Mucosa of rectum (tissue), 2 donors: ENCODE measurements around the gene CLEC16A.

Experiments used
- H3K27ac ChIP-seq, 2 donors: one replicate each; pipeline ENCODE4 v1.7.0; 2013; ENCODE audit warnings: inconsistent platforms in 2 of 2, low read depth in 2 of 2, low read length in 2 of 2
- H3K27me3 ChIP-seq, 2 donors: one replicate each; pipeline ENCODE4 v1.7.0; 2013; ENCODE audit warnings: low read length in 2 of 2; ENCODE audit not compliant: control insufficient read depth in 2 of 2, insufficient read depth in 2 of 2
- H3K36me3 ChIP-seq, 2 donors: one replicate each; pipeline ENCODE4 v1.7.0; 2013; ENCODE audit warnings: low read length in 2 of 2; ENCODE audit not compliant: control insufficient read depth in 2 of 2, insufficient read depth in 2 of 2
- H3K4me1 ChIP-seq, 2 donors: one replicate each; pipeline ENCODE4 v1.7.0; 2013; ENCODE audit warnings: low read length in 2 of 2, mild to moderate bottlenecking in 1 of 2; ENCODE audit not compliant: control insufficient read depth in 2 of 2, insufficient read depth in 2 of 2
- H3K4me3 ChIP-seq, 2 donors: one replicate each; pipeline ENCODE4 v1.7.0; 2013; ENCODE audit warnings: low read length in 2 of 2
- H3K9ac ChIP-seq, 2 donors: one replicate each; pipeline ENCODE4 v1.7.0; 2013; ENCODE audit warnings: low read length in 2 of 2, low read depth in 1 of 2, mild to moderate bottlenecking in 1 of 2
- H3K9me3 ChIP-seq, 2 donors: one replicate each; pipeline ENCODE4 v1.7.0; 2013; ENCODE audit warnings: low read length in 2 of 2; ENCODE audit not compliant: control insufficient read depth in 2 of 2
- donor health status: healthy.
- donor health status: Normal muscosa, but diverticular disease.

The CLEC16A gene

DNA sequence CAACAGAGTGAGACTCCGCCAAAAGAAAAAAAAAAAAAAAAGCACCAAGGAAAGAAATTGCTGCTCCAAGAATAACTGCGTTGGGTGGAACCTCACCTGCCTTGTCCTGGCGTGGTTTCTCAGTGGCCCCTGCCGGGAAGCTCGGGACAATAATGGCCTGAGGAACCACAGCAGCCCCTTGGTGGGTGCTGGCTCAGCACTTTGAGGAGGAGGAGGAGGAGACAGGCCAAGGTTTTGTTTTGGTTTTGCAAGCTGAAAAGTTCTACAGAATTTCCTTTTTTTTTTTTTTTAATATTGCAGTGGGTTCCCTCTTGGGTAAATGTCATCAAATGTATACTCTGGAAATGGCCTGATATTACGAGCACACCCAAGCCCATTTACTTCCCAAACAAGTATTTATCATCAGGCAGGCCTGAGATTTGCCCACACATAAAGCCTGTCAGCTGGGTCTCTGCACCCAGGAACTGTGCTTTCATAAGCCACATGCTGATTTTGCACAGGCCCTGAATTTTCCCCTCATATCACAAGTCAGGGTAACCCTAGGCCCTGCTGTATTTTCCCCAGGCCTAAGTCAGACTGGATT, 233.3 kb downstream of the CLEC16A start:
- Histone ChIP-seq H3K4me3 (no peak overlapping the region), H3K4me1 (no peaks in the 10 kb centered on the region), H3K36me3 (peaks cover 6 to 11% of the 10 kb centered on the region in 2 donors), H3K27ac (no peak overlapping the region), H3K27me3 (no peaks in the 10 kb centered on the region), H3K9me3 (no peaks in the 10 kb centered on the region), H3K9ac (no peak overlapping the region)

DNA sequence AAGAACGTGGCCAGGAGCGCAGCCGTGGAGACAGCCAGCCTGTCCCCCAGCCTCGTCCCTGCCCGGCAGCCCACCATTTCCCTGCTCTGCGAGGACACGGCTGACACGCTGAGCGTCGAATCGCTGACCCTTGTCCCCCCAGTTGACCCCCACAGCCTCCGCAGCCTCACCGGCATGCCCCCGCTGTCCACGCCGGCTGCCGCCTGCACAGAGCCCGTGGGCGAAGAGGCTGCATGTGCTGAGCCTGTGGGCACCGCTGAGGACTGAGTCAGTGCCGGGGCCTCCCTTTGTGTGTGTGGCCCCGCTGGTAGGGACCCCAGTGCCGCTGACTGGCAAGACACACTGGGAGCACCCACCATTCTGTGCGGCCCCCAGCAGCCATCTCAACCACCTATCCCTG, 234.1 kb downstream of the CLEC16A start:
- no peaks in the 10 kb centered on the region for H3K9me3 ChIP-seq
- H3K27ac ChIP-seq = no peak overlapping the region
- peaks cover 6 to 11% of the 10 kb centered on the region in 2 donors for H3K36me3 ChIP-seq
- no peaks in the 10 kb centered on the region for H3K4me1 ChIP-seq
- no peak overlapping the region for H3K4me3 ChIP-seq
- H3K27me3 ChIP-seq = no peaks in the 10 kb centered on the region
- no peak overlapping the region for H3K9ac ChIP-seq

DNA sequence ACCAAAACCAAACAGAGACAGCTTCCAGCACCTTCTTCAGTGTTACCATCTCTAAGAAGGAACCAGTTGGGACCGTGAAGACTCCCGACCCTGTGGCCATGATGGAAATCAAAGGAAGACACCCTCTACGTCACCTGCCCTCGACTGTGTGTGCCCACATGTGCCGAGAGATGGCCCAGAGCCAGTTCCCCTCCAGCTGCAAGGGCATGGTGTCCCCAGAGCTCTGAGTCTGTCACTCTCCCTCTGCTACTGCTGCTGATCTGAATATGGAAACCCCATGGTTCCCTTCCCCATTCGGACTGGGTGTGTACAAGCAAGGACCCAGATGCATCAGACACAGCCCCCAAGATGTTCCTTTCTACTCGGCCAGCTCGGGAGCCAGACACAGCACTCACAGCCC, 235.2 kb downstream of the CLEC16A start:
- Histone ChIP-seq H3K27me3 (no peaks in the 10 kb centered on the region), H3K27ac (no peak overlapping the region), H3K9me3 (no peaks in the 10 kb centered on the region), H3K9ac (no peak overlapping the region), H3K4me3 (no peak overlapping the region), H3K36me3 (peaks cover 3 to 8% of the 10 kb centered on the region in 2 donors), H3K4me1 (no peaks in the 10 kb centered on the region)

DNA sequence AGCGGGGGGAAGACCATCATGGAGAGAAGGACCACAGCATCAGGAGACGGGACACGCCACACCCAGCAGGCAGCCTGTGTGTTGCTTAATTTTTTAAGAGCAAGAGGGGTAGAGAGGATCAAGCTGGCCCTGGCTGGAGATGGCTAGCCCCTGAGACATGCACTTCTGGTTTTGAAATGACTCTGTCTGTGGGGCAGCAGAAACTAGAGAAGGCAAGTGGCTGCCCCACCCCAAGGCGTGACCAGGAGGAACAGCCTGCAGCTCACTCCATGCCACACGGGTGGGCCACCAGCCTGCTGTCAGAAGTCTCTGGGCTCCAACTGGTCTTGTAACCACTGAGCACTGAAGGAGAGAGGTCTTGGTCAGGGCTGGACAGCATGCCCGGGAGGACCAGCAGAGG, 236.1 kb downstream of the CLEC16A start:
- H3K36me3 ChIP-seq = peaks cover 3 to 6% of the 10 kb centered on the region in 2 donors
- H3K9ac ChIP-seq = no peak overlapping the region
- no peak overlapping the region for H3K27ac ChIP-seq
- no peaks in the 10 kb centered on the region for H3K4me1 ChIP-seq
- no peak overlapping the region for H3K4me3 ChIP-seq
- no peaks in the 10 kb centered on the region for H3K9me3 ChIP-seq
- H3K27me3 ChIP-seq = no peaks in the 10 kb centered on the region

DNA sequence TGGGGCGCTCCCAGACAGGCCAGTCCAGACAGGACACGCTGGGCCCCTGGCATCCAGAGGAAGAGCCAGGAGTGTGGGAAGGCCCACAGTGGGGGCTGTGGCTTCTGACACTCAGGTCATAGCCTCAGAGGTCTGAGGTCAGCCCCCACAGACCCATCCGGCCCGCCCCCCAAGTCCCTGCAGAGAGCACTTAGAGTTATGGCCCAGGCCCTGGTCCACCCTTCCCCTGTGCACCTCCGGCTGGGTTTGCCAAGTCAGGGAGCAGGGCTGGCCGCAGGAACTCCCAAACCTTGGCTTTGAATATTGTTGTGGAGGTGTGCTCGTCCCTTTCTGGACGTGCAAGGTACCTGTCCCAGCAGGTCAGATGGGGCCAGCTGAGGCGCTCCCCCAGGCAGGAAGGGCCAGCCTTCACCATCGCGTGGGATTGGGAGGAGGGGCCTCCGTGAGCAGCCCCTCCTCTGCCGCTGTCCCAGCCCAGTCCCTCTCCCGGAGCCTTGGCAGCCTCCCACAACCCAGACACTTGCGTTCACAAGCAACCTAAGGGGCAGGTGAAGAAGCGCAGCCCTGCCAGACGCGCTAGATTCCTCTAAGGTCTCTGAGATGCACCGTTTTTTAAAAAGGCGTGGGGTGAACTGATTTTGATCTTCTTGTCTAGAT, 237.0 kb downstream of the CLEC16A start:
- Histone ChIP-seq H3K27ac (no peak overlapping the region), H3K9me3 (no peaks in the 10 kb centered on the region), H3K9ac (no peak overlapping the region), H3K4me1 (no peaks in the 10 kb centered on the region), H3K4me3 (no peak overlapping the region), H3K27me3 (no peaks in the 10 kb centered on the region), H3K36me3 (peaks cover 3 to 6% of the 10 kb centered on the region in 2 donors)

DNA sequence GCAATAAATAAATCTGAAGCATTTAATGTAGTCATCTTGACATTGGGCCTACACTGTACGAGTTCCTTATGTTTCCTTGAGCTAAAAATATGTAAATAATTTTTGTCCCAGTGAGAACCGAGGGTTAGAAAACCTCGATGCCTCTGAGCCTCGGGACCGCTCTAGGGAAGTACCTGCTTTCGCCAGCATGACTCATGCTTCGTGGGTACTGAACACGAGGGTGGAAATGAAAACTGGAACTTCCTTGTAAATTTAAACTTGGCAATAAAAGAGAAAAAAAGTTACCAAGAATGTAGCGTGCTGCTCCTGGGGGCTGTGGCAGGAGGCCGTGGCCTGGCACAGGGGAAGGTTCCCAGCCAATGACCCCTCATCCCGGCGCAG, 237.5 kb downstream of the CLEC16A start:
- H3K27me3 ChIP-seq = no peaks in the 10 kb centered on the region
- H3K27ac ChIP-seq = no peak overlapping the region
- H3K36me3 ChIP-seq = peaks cover 3 to 6% of the 10 kb centered on the region in 2 donors
- H3K4me3 ChIP-seq = no peak overlapping the region
- no peaks in the 10 kb centered on the region for H3K9me3 ChIP-seq
- H3K9ac ChIP-seq = no peak overlapping the region
- H3K4me1 ChIP-seq = no peaks in the 10 kb centered on the region

DNA sequence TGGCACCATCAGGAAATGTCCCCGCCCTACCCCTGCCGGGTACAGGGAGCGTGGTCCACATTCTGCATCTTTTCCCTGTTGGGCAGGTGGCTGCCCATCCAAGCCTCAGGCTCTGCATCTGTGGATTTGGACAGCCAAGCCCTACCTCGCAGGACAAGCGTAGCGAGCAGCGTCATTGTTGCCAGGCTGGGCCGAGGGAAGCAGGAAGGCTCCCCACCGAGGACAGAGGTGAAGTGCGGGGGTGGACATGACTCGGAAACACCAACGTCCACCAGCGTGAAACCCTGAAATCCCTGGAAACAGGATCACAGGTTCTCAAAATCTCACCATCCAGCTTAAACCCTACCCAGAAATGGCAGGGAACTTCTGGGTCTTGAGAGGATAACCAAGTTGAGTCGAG, 238.0 kb downstream of the CLEC16A start:
- H3K9ac ChIP-seq = no peak overlapping the region
- H3K4me3 ChIP-seq = no peak overlapping the region
- no peaks in the 10 kb centered on the region for H3K9me3 ChIP-seq
- H3K27ac ChIP-seq = no peak overlapping the region
- peaks cover 3 to 6% of the 10 kb centered on the region in 2 donors for H3K36me3 ChIP-seq
- no peaks in the 10 kb centered on the region for H3K27me3 ChIP-seq
- no peaks in the 10 kb centered on the region for H3K4me1 ChIP-seq

DNA sequence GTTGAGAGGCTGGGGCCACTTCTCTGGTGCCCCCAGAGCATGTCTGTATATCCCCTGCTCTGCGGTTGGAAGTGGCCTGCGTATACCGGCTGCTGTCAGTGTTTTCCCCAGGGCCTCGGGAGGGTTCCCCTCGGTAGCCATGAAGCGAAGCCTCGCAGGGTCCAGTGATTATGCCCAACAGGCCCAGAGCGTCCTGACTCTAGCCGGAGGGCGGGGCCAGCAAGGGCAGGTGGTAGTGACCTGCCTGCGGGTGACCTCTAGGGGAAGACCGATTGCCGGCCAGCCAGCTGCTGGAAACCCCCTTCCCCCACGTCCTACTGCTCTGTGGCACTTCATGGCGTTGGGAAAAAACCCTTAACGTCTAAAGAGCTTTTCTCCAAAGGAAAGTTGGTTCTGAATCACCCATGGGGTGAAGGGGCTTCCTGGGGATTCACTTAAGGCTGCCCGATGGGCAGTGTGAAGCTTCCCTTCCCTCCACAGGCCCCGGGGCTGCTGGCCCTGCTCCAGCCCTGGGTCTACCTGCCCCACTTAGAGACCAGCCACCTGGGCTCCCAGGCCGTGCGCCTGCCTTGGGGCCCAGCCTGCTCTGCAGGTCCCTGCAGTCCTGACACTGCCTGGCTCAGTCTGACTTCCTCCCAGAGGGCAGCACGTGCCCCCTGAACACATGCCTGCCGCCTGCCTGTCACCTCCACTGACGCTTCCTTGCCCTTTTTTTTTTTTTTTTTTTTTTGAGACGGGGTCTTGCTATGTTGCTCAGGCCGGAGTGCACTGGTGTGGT, 238.9 kb downstream of the CLEC16A start:
- Histone ChIP-seq H3K4me3 (no peak overlapping the region), H3K27me3 (no peaks in the 10 kb centered on the region), H3K9me3 (no peaks in the 10 kb centered on the region), H3K4me1 (no peaks in the 10 kb centered on the region), H3K36me3 (peaks cover 3 to 6% of the 10 kb centered on the region in 2 donors), H3K27ac (no peak overlapping the region), H3K9ac (no peak overlapping the region)

DNA sequence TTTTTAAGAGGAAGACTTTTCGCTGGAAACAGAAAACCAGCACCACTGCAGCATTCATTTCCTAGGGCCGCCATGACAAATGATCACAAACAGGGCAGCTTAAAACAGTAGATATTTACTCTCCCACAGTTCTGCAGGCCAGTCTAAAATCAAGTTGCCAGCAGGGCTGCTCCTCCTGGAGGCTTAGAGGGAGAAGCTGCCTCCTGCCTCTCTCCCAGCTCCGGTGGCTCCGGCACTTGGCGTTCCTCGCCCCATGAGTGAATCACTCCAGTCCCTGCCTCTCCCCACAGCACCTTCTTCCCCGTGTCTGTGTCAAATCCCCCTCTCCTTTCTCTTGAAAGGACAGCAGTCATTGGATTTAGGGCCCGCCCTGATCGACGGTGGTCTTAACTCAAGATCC, 239.6 kb downstream of the CLEC16A start:
- H3K4me1 ChIP-seq = no peaks in the 10 kb centered on the region
- no peaks in the 10 kb centered on the region for H3K27me3 ChIP-seq
- peaks cover 3 to 6% of the 10 kb centered on the region in 2 donors for H3K36me3 ChIP-seq
- H3K27ac ChIP-seq = no peak overlapping the region
- H3K9ac ChIP-seq = no peak overlapping the region
- no peaks in the 10 kb centered on the region for H3K9me3 ChIP-seq
- H3K4me3 ChIP-seq = no peak overlapping the region

DNA sequence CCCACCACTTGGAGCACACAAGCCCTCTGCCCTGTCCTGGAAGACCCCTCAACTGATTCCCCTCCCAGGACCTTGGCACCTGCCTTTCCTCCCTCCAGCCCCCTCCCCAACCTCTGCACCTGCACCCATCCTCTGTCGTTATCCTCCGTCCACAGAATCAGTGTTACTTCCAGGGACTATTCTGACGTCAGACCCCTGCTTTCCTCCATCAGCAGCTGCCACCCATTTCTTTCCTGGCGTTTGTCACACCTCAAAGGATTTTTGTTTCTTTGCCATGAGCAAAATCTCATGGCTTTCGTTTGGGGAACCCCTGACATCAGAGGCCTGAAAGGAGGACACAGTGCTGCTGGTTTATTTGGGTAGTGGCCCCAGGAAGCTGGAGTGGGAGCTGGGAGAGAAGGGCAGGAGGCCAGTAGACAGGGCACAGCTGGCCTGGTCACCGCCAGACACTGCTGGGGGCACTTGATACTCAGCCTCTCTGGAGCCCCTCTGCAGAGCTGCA, 243.2 kb downstream of the CLEC16A start:
- Histone ChIP-seq H3K27me3 (no peaks in the 10 kb centered on the region), H3K4me1 (no peaks in the 10 kb centered on the region), H3K27ac (no peak overlapping the region), H3K9me3 (no peaks in the 10 kb centered on the region), H3K9ac (no peak overlapping the region), H3K36me3 (no peaks in the 10 kb centered on the region), H3K4me3 (no peak overlapping the region)
